ENCODE data around the gene MOSPD3. TPM values are rescaled to one million over a fixed set of nuclear protein-coding genes. Genes with fewer than 3 reads are reported as not detected.
A peak's percentile ranks its signal among the peaks of the same experiment; 100 is the strongest.

Gene MOSPD3
- polyA plus RNA-seq, 3 donors: 12.7 to 15.5 (median 13.3) TPM

DNA sequence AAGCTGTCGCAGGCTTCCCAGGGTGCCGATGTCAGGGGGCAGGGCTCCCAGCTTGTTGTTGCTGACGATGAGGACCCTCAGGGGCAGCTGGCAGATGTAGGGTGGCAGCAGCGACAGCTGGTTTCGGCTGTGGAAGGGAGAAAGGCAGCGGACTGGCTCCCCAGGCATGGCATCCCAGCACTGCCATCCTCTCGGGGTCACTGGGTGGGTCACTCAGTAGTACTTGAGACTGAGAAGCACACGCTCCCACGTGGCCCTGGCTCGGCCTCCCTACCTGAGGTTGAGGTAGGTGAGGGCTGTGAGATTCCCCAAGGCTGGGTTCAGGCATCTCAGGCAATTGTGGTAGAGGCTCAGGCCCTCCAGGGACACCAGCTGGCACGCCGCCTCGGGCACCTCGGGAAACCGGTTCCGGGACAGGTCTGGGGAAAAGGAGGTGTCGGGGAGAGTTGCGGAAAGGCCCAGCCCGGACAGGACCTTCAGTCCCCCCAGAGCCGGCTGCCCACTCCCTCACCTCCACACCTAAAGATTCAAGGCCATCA is 30.2 kb upstream of the MOSPD3 start:
- TF ChIP-seq CTCF (IDR thresholded peaks at IDR 0.05): no peak
- 94% methylated on average over 10 of the region's 20 CpGs for WGBS (ENCODE audit: insufficient coverage)
- peaks cover 0 to 3% (median 0%) of the 10 kb centered on the region in 7 donors for H3K9me3 Mint-ChIP-seq
- H3K27ac Mint-ChIP-seq: peak overlapping the region in 4 of 7 donors; percentile 84 to 98 (median 94)
- Histone ChIP-seq H3K4me1 (ENCODE audit: control insufficient read depth in 1 of 2, insufficient read depth in 2 of 2, low read length in 2 of 2) (peaks cover 32 to 47% of the 10 kb centered on the region in 2 donors), H3K27ac (ENCODE audit: low read depth in 1 of 2, low read length in 2 of 2) (peak overlapping the region; percentile 84 to 88), H3K4me2 (replicated peaks; ENCODE audit: extremely low read depth, low read length, poor library complexity, severe bottlenecking) (peak overlapping the region; percentile 93), H3K9me3 (replicated peaks in 1 of 2; ENCODE audit: control insufficient read depth in 1 of 2, insufficient read depth in 1 of 2, low read length in 2 of 2) (no peaks in the 10 kb centered on the region), H2AFZ (ENCODE audit: insufficient read depth, low read depth, low read length, poor library complexity, severe bottlenecking) (no peak overlapping the region), H3K4me3 (replicated peaks in 1 of 3; ENCODE audit: low read depth in 2 of 3, low read length in 3 of 3) (peak overlapping the region in 1 of 3 experiments; percentile 100), H4K20me1 (ENCODE audit: insufficient read depth, low read length) (peaks cover 82% of the 10 kb centered on the region), H3K36me3 (replicated peaks in 1 of 2; ENCODE audit: control insufficient read depth in 1 of 2, insufficient read depth in 2 of 2, low read length in 2 of 2) (peaks cover 53 to 56% of the 10 kb centered on the region in 2 donors), H3K79me2 (ENCODE audit: insufficient read depth, low read length) (peaks cover 58% of the 10 kb centered on the region), H3K9ac (ENCODE audit: insufficient read depth, low read length, poor library complexity, severe bottlenecking) (peak overlapping the region; percentile 84), H3K27me3 (ENCODE audit: control insufficient read depth in 2 of 2, insufficient read depth in 2 of 2, low read length in 2 of 2) (no peaks in the 10 kb centered on the region)
- peaks cover 38% of the 10 kb centered on the region for H3K4me1 Mint-ChIP-seq
- no peak for DNase-seq
- peaks cover 5 to 17% of the 10 kb centered on the region in 2 donors for H3K36me3 Mint-ChIP-seq
- H3K27me3 Mint-ChIP-seq (ENCODE audit: low read depth in 3 of 3): peaks cover 1 to 2% (median 1%) of the 10 kb centered on the region in 3 donors
- H3K4me3 Mint-ChIP-seq: peak overlapping the region; percentile 93 to 99
- intact Hi-C loops (cut with micrococcal nuclease): loop anchor here in 1 of 2 donors (10.0 kb wide), 1 partner anchor 663 kb away; the partner anchor contains the start of gene FIS1

DNA sequence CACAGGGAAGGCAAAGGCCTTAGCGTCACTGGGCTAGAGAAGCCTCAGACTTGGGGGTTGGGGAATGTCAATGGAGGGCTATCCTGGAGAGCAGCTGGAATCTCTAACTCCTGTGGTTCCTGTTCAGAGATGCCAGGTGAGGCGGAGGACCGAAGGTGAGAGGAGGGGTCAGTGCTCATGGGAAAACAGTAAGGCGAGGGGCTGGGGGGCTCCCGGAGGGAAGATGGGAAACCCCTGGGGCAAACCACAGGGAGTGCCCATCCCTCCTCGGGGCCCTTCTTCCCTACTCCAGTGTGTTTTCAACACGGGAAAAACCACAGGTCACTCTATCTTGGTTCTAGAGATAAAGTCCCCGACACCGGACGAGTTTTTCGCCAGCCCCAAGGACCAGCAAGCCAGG is 29.7 kb upstream of the MOSPD3 start:
- peaks cover 77% of the 10 kb centered on the region for H4K20me1 ChIP-seq (ENCODE audit: insufficient read depth, low read length)

More for the DNA sequence above, 29.7 kb upstream of the MOSPD3 start:
- Histone ChIP-seq H3K79me2 (ENCODE audit: insufficient read depth, low read length) (peaks cover 58% of the 10 kb centered on the region), H3K9me3 (replicated peaks in 1 of 2; ENCODE audit: control insufficient read depth in 1 of 2, insufficient read depth in 1 of 2, low read length in 2 of 2) (no peaks in the 10 kb centered on the region), H3K4me3 (replicated peaks in 1 of 3; ENCODE audit: low read depth in 2 of 3, low read length in 3 of 3) (peak overlapping the region; percentile 77 to 100 (median 93)), H3K27me3 (ENCODE audit: control insufficient read depth in 2 of 2, insufficient read depth in 2 of 2, low read length in 2 of 2) (no peaks in the 10 kb centered on the region), H3K36me3 (replicated peaks in 1 of 2; ENCODE audit: control insufficient read depth in 1 of 2, insufficient read depth in 2 of 2, low read length in 2 of 2) (peaks cover 47 to 50% of the 10 kb centered on the region in 2 donors), H3K9ac (ENCODE audit: insufficient read depth, low read length, poor library complexity, severe bottlenecking) (peak overlapping the region; percentile 84), H3K4me2 (replicated peaks; ENCODE audit: extremely low read depth, low read length, poor library complexity, severe bottlenecking) (peak overlapping the region; percentile 93), H3K4me1 (ENCODE audit: control insufficient read depth in 1 of 2, insufficient read depth in 2 of 2, low read length in 2 of 2) (peaks cover 34 to 53% of the 10 kb centered on the region in 2 donors), H3K27ac (ENCODE audit: low read depth in 1 of 2, low read length in 2 of 2) (peak overlapping the region; percentile 84 to 88), H2AFZ (ENCODE audit: insufficient read depth, low read depth, low read length, poor library complexity, severe bottlenecking) (no peak overlapping the region)
- Mint-ChIP-seq H3K27me3 (ENCODE audit: low read depth in 3 of 3) (peaks cover 1 to 2% (median 1%) of the 10 kb centered on the region in 3 donors), H3K36me3 (peaks cover 5 to 15% of the 10 kb centered on the region in 2 donors), H3K9me3 (peaks cover 0 to 3% (median 0%) of the 10 kb centered on the region in 7 donors), H3K4me1 (peaks cover 39% of the 10 kb centered on the region), H3K4me3 (peak overlapping the region; percentile 93 to 99), H3K27ac (peak overlapping the region; percentile 93 to 98 (median 98))
- 58% methylated on average over 6 of the region's 11 CpGs for WGBS (ENCODE audit: insufficient coverage)
- intact Hi-C loops (cut with micrococcal nuclease): loop anchor here in 1 of 2 donors (10.0 kb wide), 1 partner anchor 662 kb away; the partner anchor contains the start of gene FIS1
- DNase-seq: no peak
- TF ChIP-seq CTCF (IDR thresholded peaks at IDR 0.05): no peak

Data from CD14-positive monocyte (primary cell).